NCI-H2107 treated with DMSO at 0.1 percent for 48 hours (cell line): ENCODE results near the gene MAP7.
"Not testable (repeated sequence)": the region's sequence is repeated elsewhere in the genome, so short reads cannot be mapped to it uniquely, and the experiment has no call there.

Experiments
- DNase-seq: peaks from one replicate; lab custom pipeline; 2025; ENCODE audit not compliant: unreplicated experiment; lab: John Stamatoyannopoulos, UW

The MAP7 gene

GRCh38 chr6:136550330-136551071, at the start of gene MAP7:
Gene MAP7, minus strand, starts transcription at chr6:136550422. Its CDS starts 14 bp downstream, at chr6:136550408.
- peak; percentile 63 for DNase-seq

- DNase-seq: no peak
Observed at GRCh38 chr6:136599329-136600011, 49.2 kb upstream of the MAP7 start.

DNA sequence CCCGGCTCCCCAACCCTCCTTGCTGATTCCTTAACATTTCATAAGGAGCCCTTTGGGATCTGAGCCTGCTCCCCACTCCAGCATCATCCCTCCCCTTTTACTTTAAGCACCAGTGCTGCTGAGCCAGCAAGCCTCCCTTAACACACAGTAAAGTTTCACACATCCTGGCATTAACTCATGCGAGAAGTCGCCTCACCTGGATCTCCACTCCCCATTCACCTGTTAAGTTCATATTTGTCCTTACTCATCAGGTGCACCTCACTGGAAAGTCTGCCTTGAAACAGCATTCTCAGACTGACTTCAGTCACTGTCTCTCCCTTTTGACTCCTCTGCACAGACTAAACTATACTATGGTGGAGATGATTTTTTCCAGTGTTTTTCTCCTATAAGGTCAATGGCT, 47.8 kb upstream of the MAP7 start:
- no peak for DNase-seq

DNA sequence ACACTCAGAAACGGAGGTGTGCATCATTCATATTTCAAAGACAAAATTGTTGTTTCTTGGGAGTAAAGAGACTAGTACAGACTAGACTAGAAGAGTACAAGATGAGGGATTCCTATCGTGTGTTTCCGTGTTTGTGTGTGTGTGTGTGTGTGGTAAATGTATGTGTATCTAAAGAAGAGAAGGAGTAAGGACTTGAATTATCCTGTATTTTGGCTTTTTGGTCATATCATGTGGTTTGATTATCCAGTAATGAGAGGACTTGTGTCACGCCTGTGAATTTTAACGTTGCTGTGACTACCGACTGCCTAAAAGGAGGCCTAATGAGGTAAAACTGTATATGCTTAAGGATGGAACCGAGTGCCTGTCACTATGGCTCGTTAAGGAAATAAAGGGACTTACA, 44.4 kb upstream of the MAP7 start:
- no peak for DNase-seq

GRCh38 chr6:136593748-136594490, 43.7 kb upstream of the MAP7 start:
- no peak for DNase-seq

- DNase-seq: no peak
Observed at GRCh38 chr6:136592930-136593673, 42.9 kb upstream of the MAP7 start.

GRCh38 chr6:136591617-136592016, 41.4 kb upstream of the MAP7 start:
- no peak for DNase-seq

GRCh38 chr6:136590846-136591245, 40.6 kb upstream of the MAP7 start:
- DNase-seq: not testable (repeated sequence)

GRCh38 chr6:136587527-136587926, 37.3 kb upstream of the MAP7 start:
- DNase-seq: no peak

DNA sequence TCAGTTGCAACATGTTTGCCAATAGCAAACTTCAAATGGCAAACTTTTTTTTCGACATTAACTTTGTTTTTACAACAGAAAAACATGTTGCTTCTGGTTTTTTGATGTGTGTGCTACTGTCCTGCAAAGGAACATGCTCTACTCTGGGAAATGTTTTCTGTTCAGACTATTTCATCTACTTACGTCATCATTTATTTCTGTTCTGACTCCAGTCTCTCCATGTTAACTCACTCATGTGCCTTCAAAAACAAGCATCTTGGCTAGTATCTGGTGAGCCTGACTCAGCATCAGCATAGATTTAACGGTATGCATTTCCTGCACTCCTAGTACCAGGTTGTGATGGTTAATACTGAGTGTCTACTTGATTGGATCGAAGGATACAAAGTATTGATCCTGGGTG, 36.1 kb upstream of the MAP7 start:
- DNase-seq: no peak

DNA sequence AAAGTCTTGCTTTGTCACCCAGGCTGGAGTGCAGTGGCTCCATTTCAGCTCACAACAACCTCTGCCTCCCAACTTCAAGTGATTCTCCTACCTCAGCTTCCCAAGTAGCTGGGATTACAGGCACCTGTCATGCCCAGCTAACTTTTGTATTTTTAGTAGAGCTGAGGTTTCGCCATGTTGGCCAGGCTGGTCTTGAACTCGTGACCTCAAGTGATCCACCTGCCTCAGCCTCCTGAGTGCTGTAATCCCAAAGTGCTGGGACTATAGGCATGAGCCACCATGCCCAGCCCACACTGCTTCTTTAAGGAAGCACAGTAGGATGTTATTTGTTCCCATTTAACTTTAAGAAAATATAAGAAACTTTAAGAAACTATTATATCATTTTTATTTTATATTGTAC, 35.3 kb upstream of the MAP7 start:
- DNase-seq: not testable (repeated sequence)

DNA sequence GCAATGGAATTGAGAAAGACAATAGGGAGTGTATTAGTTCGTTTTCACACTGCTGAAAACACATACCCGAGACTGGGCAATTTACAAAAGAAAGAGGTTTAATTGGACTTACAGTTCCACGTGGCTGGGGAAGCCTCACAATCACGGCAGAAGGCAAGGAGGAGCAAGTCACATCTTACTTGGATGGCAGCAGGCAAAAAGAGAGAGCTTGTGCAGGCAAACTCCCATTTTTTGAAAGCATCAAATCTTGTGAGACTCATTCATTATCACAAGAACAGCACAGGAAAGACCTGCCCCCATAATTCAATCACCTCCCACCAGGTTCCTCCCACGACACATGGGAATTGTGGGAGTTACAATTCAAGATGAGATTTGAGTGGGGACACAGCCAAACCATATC, 34.1 kb upstream of the MAP7 start:
- DNase-seq: not testable (repeated sequence)

DNA sequence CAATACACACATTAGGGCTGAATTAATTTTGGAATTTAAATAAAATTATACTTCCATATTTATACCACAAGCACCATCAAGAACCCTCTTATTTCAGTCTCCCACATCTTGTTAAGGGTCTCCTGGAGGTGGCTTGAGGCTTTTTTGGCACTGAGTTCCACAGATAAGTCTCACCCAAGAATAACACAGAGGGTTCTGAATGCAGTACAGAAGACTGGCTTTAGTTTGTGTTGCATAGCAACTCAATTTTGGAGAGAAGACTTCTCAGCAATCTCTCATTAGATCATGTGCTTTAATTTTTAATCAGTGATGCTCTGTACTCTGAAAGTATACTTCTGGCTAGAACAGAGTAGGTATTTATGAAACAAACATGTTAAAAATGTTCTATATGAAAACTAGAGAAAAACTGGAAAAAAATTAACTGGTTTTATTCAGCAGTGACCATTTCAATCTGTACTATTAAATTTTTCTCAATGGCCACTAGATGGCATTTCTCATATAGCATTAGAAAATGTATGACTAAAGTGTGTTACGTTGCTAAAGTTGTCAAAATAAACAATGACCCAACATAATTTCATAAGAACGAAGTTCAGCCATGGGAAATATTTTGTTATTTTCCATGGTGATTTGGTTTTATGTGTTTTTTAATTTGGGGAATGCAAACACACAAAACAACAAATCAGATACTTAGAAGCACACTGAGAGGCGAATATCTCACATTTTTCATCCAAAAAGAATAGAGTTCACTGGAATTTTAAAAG, 32.7 kb upstream of the MAP7 start:
- DNase-seq: no peak

DNA sequence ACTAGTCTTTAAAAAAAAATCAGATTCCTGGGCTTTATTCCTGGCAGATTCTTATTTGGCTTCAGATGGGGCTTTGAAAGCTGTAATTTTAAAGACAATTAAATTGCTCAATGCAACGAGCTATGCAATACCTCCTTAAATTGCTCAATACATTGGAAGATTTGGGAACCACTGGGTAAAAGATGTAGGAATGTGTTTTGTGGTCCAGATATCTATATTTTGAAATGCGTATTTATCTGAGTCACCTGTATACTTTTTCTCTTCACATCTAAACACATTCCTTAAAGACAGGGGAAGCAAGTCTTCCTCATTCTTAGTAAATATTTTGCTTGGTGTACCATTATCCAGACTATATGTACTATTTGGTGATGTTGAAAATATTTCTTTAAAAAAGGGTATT, 29.6 kb upstream of the MAP7 start:
- no peak for DNase-seq

GRCh38 chr6:136576821-136577220, 26.6 kb upstream of the MAP7 start:
- no peak for DNase-seq

GRCh38 chr6:136571496-136571895, 21.3 kb upstream of the MAP7 start:
- no peak for DNase-seq

GRCh38 chr6:136571065-136571464, 20.8 kb upstream of the MAP7 start:
- DNase-seq: no peak

GRCh38 chr6:136568129-136568528, 17.9 kb upstream of the MAP7 start:
- DNase-seq: no peak

- no peak for DNase-seq
Observed at GRCh38 chr6:136567688-136568087, 17.5 kb upstream of the MAP7 start.

GRCh38 chr6:136566851-136567250, 16.6 kb upstream of the MAP7 start:
- DNase-seq: no peak
